ENCODE data around the gene FMC1.

- TF ChIP-seq POLR2AphosphoS5 (IDR thresholded peaks at IDR 0.05) (no peak), POLR2A (IDR thresholded peaks at IDR 0.05) (no peak), CTCF (IDR thresholded peaks at IDR 0.05) (no peak)
Measured at GRCh38 chr7:139382439-139382838, 41.3 kb downstream of the FMC1 start.
